ENCODE measurements around the gene AATK. TPM values are rescaled to one million over a fixed set of nuclear protein-coding genes. Genes with fewer than 3 reads are reported as not detected.

The AATK gene
- total and polyA plus RNA-seq, 2 of the 13 experiments (the other 11 are each of a cell fraction or from before 2014, with no cell fraction given), result 2.9 to 8.4 TPM

- no peak for FAIRE-seq
- CTCF ChIA-PET (ENCODE audit: low intra/inter-chr PET ratio, low total read pairs), result no interaction called here
- H2AFZ ChIP-seq (ENCODE audit: low read length), result no peak overlapping the region
- H3K36me3 ChIP-seq (replicated peaks in 1 of 2; ENCODE audit: control insufficient read depth in 1 of 2, insufficient read depth in 2 of 2, low read length in 2 of 2), result peaks cover 5 to 15% of the 10 kb centered on the region in 2 experiments; a peak in 4 of 5 replicates
- H3K4me1 ChIP-seq (ENCODE audit: insufficient read depth, low read length), result no peaks in the 10 kb centered on the region
- intact Hi-C loops (cut with micrococcal nuclease; ENCODE audit: unreplicated experiment) (no loop called here), in situ Hi-C loops (cut with HindIII; ENCODE audit: extremely low pct_ligation_motif_present, low pct_unique_long_range_greater_than_20kb) (no loop called here)
- ATAC-seq, result no peak
- no peak for DNase-seq (ENCODE audit: low spot score)
- WGBS (ENCODE audit: low lambda C conversion rate), result 97% methylated on average over 8 of the region's 8 CpGs
- POLR2A ChIA-PET, result no interaction called here
- H3K27ac ChIP-seq (ENCODE audit: extremely low read length, insufficient read depth, low read length), result no peak overlapping the region
- no peaks in the 10 kb centered on the region for H3K27me3 ChIP-seq (ENCODE audit: control insufficient read depth in 1 of 2, insufficient read depth in 2 of 2, low read length in 2 of 2)
- H4K20me1 ChIP-seq (ENCODE audit: insufficient read depth, low read length), result no peaks in the 10 kb centered on the region
- BruUV-seq (replicated peaks), result no TSS peak
- H3K9me3 ChIP-seq (ENCODE audit: low read length), result no peaks in the 10 kb centered on the region
- H3K79me2 ChIP-seq (ENCODE audit: insufficient read depth, low read length), result no peaks in the 10 kb centered on the region
- no peak overlapping the region for H3K4me2 ChIP-seq (ENCODE audit: low read depth, low read length)
- no peak overlapping the region for H3K9ac ChIP-seq (ENCODE audit: insufficient read depth, low read depth, low read length)
- no peak overlapping the region for H3K4me3 ChIP-seq (replicated peaks in 1 of 3; ENCODE audit: insufficient read depth in 1 of 3, low read depth in 2 of 3, low read length in 3 of 3)
- TF ChIP-seq ZNF3 (CRISPR knock-in tag; IDR thresholded peaks at IDR 0.05), result no peak
- no peak for TF ChIP-seq ZNF713 (CRISPR knock-in tag; IDR thresholded peaks at IDR 0.05)
- TF ChIP-seq RFXANK (CRISPR knock-in tag; IDR thresholded peaks at IDR 0.05), result no peak
- TF ChIP-seq ZNF691 (CRISPR knock-in tag; IDR thresholded peaks at IDR 0.05; ENCODE audit: borderline replicate concordance, low read depth), result no peak
- no peak for TF ChIP-seq SNRNP70 (IDR thresholded peaks at IDR 0.05; ENCODE audit: low read depth, low read length)
- TF ChIP-seq, protein P1, sequence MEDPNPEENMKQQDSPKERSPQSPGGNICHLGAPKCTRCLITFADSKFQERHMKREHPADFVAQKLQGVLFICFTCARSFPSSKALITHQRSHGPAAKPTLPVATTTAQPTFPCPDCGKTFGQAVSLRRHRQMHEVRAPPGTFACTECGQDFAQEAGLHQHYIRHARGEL (CRISPR knock-in tag; IDR thresholded peaks at IDR 0.05), result no peak
- TF ChIP-seq, protein P2, sequence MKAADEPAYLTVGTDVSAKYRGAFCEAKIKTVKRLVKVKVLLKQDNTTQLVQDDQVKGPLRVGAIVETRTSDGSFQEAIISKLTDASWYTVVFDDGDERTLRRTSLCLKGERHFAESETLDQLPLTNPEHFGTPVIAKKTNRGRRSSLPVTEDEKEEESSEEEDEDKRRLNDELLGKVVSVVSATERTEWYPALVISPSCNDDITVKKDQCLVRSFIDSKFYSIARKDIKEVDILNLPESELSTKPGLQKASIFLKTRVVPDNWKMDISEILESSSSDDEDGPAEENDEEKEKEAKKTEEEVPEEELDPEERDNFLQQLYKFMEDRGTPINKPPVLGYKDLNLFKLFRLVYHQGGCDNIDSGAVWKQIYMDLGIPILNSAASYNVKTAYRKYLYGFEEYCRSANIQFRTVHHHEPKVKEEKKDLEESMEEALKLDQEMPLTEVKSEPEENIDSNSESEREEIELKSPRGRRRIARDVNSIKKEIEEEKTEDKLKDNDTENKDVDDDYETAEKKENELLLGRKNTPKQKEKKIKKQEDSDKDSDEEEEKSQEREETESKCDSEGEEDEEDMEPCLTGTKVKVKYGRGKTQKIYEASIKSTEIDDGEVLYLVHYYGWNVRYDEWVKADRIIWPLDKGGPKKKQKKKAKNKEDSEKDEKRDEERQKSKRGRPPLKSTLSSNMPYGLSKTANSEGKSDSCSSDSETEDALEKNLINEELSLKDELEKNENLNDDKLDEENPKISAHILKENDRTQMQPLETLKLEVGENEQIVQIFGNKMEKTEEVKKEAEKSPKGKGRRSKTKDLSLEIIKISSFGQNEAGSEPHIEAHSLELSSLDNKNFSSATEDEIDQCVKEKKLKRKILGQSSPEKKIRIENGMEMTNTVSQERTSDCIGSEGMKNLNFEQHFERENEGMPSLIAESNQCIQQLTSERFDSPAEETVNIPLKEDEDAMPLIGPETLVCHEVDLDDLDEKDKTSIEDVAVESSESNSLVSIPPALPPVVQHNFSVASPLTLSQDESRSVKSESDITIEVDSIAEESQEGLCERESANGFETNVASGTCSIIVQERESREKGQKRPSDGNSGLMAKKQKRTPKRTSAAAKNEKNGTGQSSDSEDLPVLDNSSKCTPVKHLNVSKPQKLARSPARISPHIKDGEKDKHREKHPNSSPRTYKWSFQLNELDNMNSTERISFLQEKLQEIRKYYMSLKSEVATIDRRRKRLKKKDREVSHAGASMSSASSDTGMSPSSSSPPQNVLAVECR (CRISPR knock-in tag; IDR thresholded peaks at IDR 0.05; ENCODE audit: borderline replicate concordance), result no peak
- TF ChIP-seq, protein P3, sequence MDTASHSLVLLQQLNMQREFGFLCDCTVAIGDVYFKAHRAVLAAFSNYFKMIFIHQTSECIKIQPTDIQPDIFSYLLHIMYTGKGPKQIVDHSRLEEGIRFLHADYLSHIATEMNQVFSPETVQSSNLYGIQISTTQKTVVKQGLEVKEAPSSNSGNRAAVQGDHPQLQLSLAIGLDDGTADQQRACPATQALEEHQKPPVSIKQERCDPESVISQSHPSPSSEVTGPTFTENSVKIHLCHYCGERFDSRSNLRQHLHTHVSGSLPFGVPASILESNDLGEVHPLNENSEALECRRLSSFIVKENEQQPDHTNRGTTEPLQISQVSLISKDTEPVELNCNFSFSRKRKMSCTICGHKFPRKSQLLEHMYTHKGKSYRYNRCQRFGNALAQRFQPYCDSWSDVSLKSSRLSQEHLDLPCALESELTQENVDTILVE (CRISPR knock-in tag; IDR thresholded peaks at IDR 0.05), result no peak
- TF ChIP-seq ZNF335 (CRISPR knock-in tag; IDR thresholded peaks at IDR 0.05), result no peak
- TF ChIP-seq, protein P4, sequence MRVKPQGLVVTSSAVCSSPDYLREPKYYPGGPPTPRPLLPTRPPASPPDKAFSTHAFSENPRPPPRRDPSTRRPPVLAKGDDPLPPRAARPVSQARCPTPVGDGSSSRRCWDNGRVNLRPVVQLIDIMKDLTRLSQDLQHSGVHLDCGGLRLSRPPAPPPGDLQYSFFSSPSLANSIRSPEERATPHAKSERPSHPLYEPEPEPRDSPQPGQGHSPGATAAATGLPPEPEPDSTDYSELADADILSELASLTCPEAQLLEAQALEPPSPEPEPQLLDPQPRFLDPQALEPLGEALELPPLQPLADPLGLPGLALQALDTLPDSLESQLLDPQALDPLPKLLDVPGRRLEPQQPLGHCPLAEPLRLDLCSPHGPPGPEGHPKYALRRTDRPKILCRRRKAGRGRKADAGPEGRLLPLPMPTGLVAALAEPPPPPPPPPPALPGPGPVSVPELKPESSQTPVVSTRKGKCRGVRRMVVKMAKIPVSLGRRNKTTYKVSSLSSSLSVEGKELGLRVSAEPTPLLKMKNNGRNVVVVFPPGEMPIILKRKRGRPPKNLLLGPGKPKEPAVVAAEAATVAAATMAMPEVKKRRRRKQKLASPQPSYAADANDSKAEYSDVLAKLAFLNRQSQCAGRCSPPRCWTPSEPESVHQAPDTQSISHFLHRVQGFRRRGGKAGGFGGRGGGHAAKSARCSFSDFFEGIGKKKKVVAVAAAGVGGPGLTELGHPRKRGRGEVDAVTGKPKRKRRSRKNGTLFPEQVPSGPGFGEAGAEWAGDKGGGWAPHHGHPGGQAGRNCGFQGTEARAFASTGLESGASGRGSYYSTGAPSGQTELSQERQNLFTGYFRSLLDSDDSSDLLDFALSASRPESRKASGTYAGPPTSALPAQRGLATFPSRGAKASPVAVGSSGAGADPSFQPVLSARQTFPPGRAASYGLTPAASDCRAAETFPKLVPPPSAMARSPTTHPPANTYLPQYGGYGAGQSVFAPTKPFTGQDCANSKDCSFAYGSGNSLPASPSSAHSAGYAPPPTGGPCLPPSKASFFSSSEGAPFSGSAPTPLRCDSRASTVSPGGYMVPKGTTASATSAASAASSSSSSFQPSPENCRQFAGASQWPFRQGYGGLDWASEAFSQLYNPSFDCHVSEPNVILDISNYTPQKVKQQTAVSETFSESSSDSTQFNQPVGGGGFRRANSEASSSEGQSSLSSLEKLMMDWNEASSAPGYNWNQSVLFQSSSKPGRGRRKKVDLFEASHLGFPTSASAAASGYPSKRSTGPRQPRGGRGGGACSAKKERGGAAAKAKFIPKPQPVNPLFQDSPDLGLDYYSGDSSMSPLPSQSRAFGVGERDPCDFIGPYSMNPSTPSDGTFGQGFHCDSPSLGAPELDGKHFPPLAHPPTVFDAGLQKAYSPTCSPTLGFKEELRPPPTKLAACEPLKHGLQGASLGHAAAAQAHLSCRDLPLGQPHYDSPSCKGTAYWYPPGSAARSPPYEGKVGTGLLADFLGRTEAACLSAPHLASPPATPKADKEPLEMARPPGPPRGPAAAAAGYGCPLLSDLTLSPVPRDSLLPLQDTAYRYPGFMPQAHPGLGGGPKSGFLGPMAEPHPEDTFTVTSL (CRISPR knock-in tag; IDR thresholded peaks at IDR 0.05; ENCODE audit: borderline replicate concordance), result no peak
- TF ChIP-seq ZNF224 (CRISPR knock-in tag; IDR thresholded peaks at IDR 0.05), result no peak
Observed at GRCh38 chr17:81213978-81214377, 48.0 kb upstream of the AATK start.

Data from HepG2 (cell line).